HT-29 (cell line): ENCODE measurements around the gene LRIG1. TPM values are rescaled to one million over a fixed set of nuclear protein-coding genes. Genes with fewer than 3 reads are reported as not detected.
A peak's percentile ranks its signal among the peaks of the same experiment; 100 is the strongest.

Experiments used
- DNase-seq: peaks from one replicate; pipeline ENCODE4 v3.0.0-alpha.2; 2015; ENCODE audit warnings: low spot score
- total RNA-seq: library from RNA; depleted of rRNA; stranded (reverse); fragments of >200 nt; shearing (Covaris generic); gene quantifications from 2 replicates; pipeline ENCODE4 v1.2.3, GENCODE V29; 2014

The LRIG1 gene
- total RNA-seq, 1 experiment from 2014 or later: 24.0 TPM

GRCh38 chr3:66489115-66489514 is 11.7 kb downstream of the LRIG1 start:
- DNase-seq: no peak

GRCh38 chr3:66488492-66488891 is 12.3 kb downstream of the LRIG1 start:
- DNase-seq: no peak

GRCh38 chr3:66487465-66487864 is 13.4 kb downstream of the LRIG1 start:
- no peak for DNase-seq

GRCh38 chr3:66486646-66487045 is 14.2 kb downstream of the LRIG1 start:
- no peak for DNase-seq

GRCh38 chr3:66486202-66486601 is 14.6 kb downstream of the LRIG1 start:
- no peak for DNase-seq

GRCh38 chr3:66485291-66485968 is 15.4 kb downstream of the LRIG1 start:
- no peak for DNase-seq

- DNase-seq: no peak
These were observed 16.5 kb downstream of the LRIG1 start for GRCh38 chr3:66484106-66484844.

GRCh38 chr3:66483409-66483906 is 17.4 kb downstream of the LRIG1 start:
- no peak for DNase-seq

GRCh38 chr3:66483006-66483405 is 17.8 kb downstream of the LRIG1 start:
- no peak for DNase-seq

GRCh38 chr3:66482018-66482404 is 18.8 kb downstream of the LRIG1 start:
- DNase-seq: peak; percentile 8

GRCh38 chr3:66481071-66482017 is 19.5 kb downstream of the LRIG1 start:
- peak; percentile 61 for DNase-seq

- DNase-seq: peak; percentile 35
These were observed 20.2 kb downstream of the LRIG1 start for GRCh38 chr3:66480666-66481065.

GRCh38 chr3:66479532-66479947 is 21.3 kb downstream of the LRIG1 start:
- no peak for DNase-seq

GRCh38 chr3:66478960-66479359 is 21.9 kb downstream of the LRIG1 start:
- no peak for DNase-seq

- DNase-seq: peak; percentile 30
These were observed 23.0 kb downstream of the LRIG1 start for GRCh38 chr3:66477856-66478255.

GRCh38 chr3:66476852-66477381 is 23.9 kb downstream of the LRIG1 start:
- DNase-seq: peak; percentile 33

GRCh38 chr3:66475386-66476020 is 25.3 kb downstream of the LRIG1 start:
- peak; percentile 28 for DNase-seq

GRCh38 chr3:66473692-66474091 is 27.1 kb downstream of the LRIG1 start:
- no peak for DNase-seq

GRCh38 chr3:66473181-66473580 is 27.6 kb downstream of the LRIG1 start:
- no peak for DNase-seq

- no peak for DNase-seq
These were observed 28.3 kb downstream of the LRIG1 start for GRCh38 chr3:66472313-66473134.
